Endothelial cell of umbilical vein (primary cell): ENCODE data around the gene PLEKHA7. TPM values are rescaled to one million over a fixed set of nuclear protein-coding genes. Genes with fewer than 3 reads are reported as not detected.

Source experiments
- BruUV-seq: library from RNA; stranded (reverse); fragments of 400-500 nt; replicated peaks from 2 replicates; lab custom pipeline; 2021; lab: Mats Ljungman, UMichigan
- CTCF ChIA-PET: fragments of 300-600, 350-600 bp; sonication (Branson Sonifier 250); formaldehyde crosslinking; loops from one replicate; lab custom pipeline; 2021; ENCODE audit warnings: antibody characterized with exemption, inconsistent platforms; lab: Charles Lee
- POLR2A ChIA-PET: fragments of 300-600, 350-600 bp; sonication (Branson Sonifier 250); formaldehyde crosslinking; loops from one replicate; lab custom pipeline; 2021; ENCODE audit warnings: antibody characterized with exemption, inconsistent platforms; lab: Charles Lee
- DNase-seq: peaks from one replicate; pipeline ENCODE4 v3.0.0-alpha.2; 2011; ENCODE audit warnings: low read depth, low spot score
- FAIRE-seq: peaks from 2 replicates; lab custom pipeline; 2011; peaks lifted over from hg19 to GRCh38; lab: Jason Lieb, UNC
- H2AFZ ChIP-seq: 2 replicates; pipeline ENCODE4 v1.6.0; 2012; ENCODE audit warnings: low read depth, low read length, control low read depth, inconsistent platforms
- H3K27ac ChIP-seq: 2 replicates; pipeline ENCODE4 v1.5.1; 2011; ENCODE audit warnings: low read depth, mild to moderate bottlenecking, control low read depth, low read length, moderate library complexity; ENCODE audit not compliant: insufficient read depth
- H3K27me3 ChIP-seq, 2 experiments: 2 replicates each; pipeline versions ENCODE4 v1.6.0 to v1.6.1; 2011; ENCODE audit warnings: low read length in 2 of 2, mixed read lengths in 1 of 2; ENCODE audit not compliant: control insufficient read depth in 2 of 2, insufficient read depth in 2 of 2
- H3K36me3 ChIP-seq, 2 experiments: 2 replicates in 1 of 2; 3 replicates in 1 of 2; pipeline ENCODE4 v1.5.1; 2011; ENCODE audit warnings: low read length in 2 of 2, mild to moderate bottlenecking in 1 of 2, moderate library complexity in 1 of 2; ENCODE audit not compliant: control insufficient read depth in 2 of 2, insufficient read depth in 2 of 2; ENCODE audit errors: extremely low read depth in 1 of 2
- H3K4me1 ChIP-seq: 3 replicates; pipeline ENCODE4 v1.5.1; 2011; ENCODE audit warnings: mild to moderate bottlenecking, low read length; ENCODE audit not compliant: control insufficient read depth, insufficient read depth; ENCODE audit errors: extremely low read depth
- H3K4me2 ChIP-seq: 2 replicates; pipeline ENCODE4 v1.6.1; 2011; ENCODE audit warnings: low read length, control low read depth, mixed read lengths; ENCODE audit not compliant: insufficient read depth
- H3K4me3 ChIP-seq, 3 experiments: fragments of 200-600 bp in 1 of 3; sonication (generic), shearing (Covaris generic) in 1 of 3; replicated peaks in 1 of 3; 2 replicates each; pipeline ENCODE4 v1.5.1; 2011 to 2016; ENCODE audit warnings: control low read depth in 3 of 3, low read length in 3 of 3, mild to moderate bottlenecking in 2 of 3, inconsistent platforms in 1 of 3, low read depth in 1 of 3, moderate library complexity in 1 of 3; ENCODE audit not compliant: insufficient read depth in 1 of 3
- H3K79me2 ChIP-seq: 2 replicates; pipeline ENCODE4 v1.6.0; 2012; ENCODE audit warnings: low read length, inconsistent platforms; ENCODE audit not compliant: control insufficient read depth, insufficient read depth
- H3K9ac ChIP-seq: replicated peaks from 2 replicates; pipeline ENCODE3; 2011; ENCODE audit warnings: low read length, control low read depth; ENCODE audit not compliant: insufficient read depth; ENCODE audit errors: extremely low read depth
- H3K9me1 ChIP-seq: replicated peaks from 3 replicates; pipeline ENCODE4 v1.6.0; 2011; ENCODE audit warnings: mild to moderate bottlenecking, low read length; ENCODE audit not compliant: control insufficient read depth, insufficient read depth; ENCODE audit errors: extremely low read depth
- H3K9me3 ChIP-seq: replicated peaks from 2 replicates; pipeline ENCODE4 v1.5.1; 2012; ENCODE audit warnings: low read length, inconsistent platforms; ENCODE audit not compliant: control insufficient read depth, insufficient read depth
- H4K20me1 ChIP-seq: replicated peaks from 2 replicates; pipeline ENCODE3; 2011; ENCODE audit warnings: mild to moderate bottlenecking, low read length; ENCODE audit not compliant: control insufficient read depth, insufficient read depth; ENCODE audit errors: extremely low read depth
- EZH2 ChIP-seq: IDR thresholded peaks from 2 replicates; pipeline ENCODE4 v1.6.1; 2012; ENCODE audit warnings: borderline replicate concordance, low read depth, mild to moderate bottlenecking, moderate library complexity, low read length, inconsistent platforms; ENCODE audit not compliant: severe bottlenecking
- FOS ChIP-seq: IDR thresholded peaks from 2 replicates; pipeline ENCODE4 v1.6.1; 2011; ENCODE audit warnings: mild to moderate bottlenecking, low read length, moderate library complexity, borderline replicate concordance; ENCODE audit not compliant: insufficient read depth
- JUN ChIP-seq: IDR thresholded peaks from 2 replicates; pipeline ENCODE4 v1.6.1; 2011; ENCODE audit warnings: borderline replicate concordance, low read depth; ENCODE audit not compliant: insufficient read length, insufficient read depth
- MYC ChIP-seq: IDR thresholded peaks from one replicate; pipeline ENCODE4 v1.6.1; 2011; ENCODE audit warnings: mild to moderate bottlenecking, low read depth, low read length
- POLR2A ChIP-seq: IDR thresholded peaks from 2 replicates; pipeline ENCODE4 v1.6.1; 2012; ENCODE audit warnings: low read depth, mild to moderate bottlenecking, control low read depth, low read length
- dilution Hi-C: fragments of 300-500 bp; cut with MboI; formaldehyde crosslinking; loops from one replicate; pipeline ENCODE4 v1.15.0; 2019; ENCODE audit warnings: low sequenced_read_pairs; ENCODE audit not compliant: extremely low pct_ligation_motif_present
- intact Hi-C: fragments of 100-400 bp; cut with micrococcal nuclease; formaldehyde crosslinking; loops from one replicate; pipeline ENCODE4 v1.10.0; 2022
- polyA plus RNA-seq, 4 experiments: library from polyadenylated mRNA; depleted of rRNA in 3 of 4; stranded (reverse) in 3 of 4; unstranded in 1 of 4; fragments of >200 nt; gene quantifications; 2 replicates each; pipeline versions ENCODE4 v1.2.1 to v1.2.3, GENCODE V29; 2011 to 2012; ENCODE audit warnings: missing spikeins in 1 of 4
- total RNA-seq: library from RNA; stranded (reverse); gene quantifications from 2 replicates; pipeline ENCODE4 v1.2.3, GENCODE V29; 2021
- TF ChIP-seq, protein P1 (sequence below), 2 donors: IDR thresholded peaks; 1 replicate in 1 of 2; 2 replicates in 1 of 2; pipeline ENCODE4 v1.5.1; 2011; ENCODE audit warnings: low read length in 2 of 2, mild to moderate bottlenecking in 2 of 2, moderate library complexity in 2 of 2, control low read depth in 1 of 2, inconsistent platforms in 1 of 2, low read depth in 1 of 2; ENCODE audit not compliant: insufficient read depth in 1 of 2; ENCODE audit errors: extremely low read depth in 1 of 2

Gene PLEKHA7
- total and polyA plus RNA-seq, 2 donors (not counting 3 experiments of a cell fraction or from before 2014, with no cell fraction given): 1.7 to 3.8 TPM

GRCh38 chr11:16975906-16976305 lies 38.3 kb downstream of the PLEKHA7 start:
- Histone ChIP-seq H3K4me1 (no peaks in the 10 kb centered on the region), H3K9me3 (no peaks in the 10 kb centered on the region), H3K27ac (no peak overlapping the region), H3K27me3 (no peaks in the 10 kb centered on the region), H3K36me3 (no peaks in the 10 kb centered on the region), H3K9ac (no peak overlapping the region), H3K4me3 (no peak overlapping the region), H3K4me2 (no peak overlapping the region), H3K79me2 (no peaks in the 10 kb centered on the region), H3K9me1 (no peaks in the 10 kb centered on the region), H4K20me1 (no peaks in the 10 kb centered on the region), H2AFZ (no peak overlapping the region)
- CTCF ChIA-PET: interaction anchor here (1.0 to 1.9 kb wide), 3 partner anchors 39 to 156 kb away, joined by 3 to 4 read pairs (median 3); no protein-coding TSS in a partner anchor
- dilution Hi-C loops: no loop called here
- TF ChIP-seq MYC: no peak
- TF ChIP-seq POLR2A: no peak
- TF ChIP-seq FOS: no peak
- intact Hi-C loops: no loop called here
- DNase-seq: no peak
- POLR2A ChIA-PET: no interaction called here
- FAIRE-seq: no peak
- BruUV-seq: no TSS peak

DNA sequence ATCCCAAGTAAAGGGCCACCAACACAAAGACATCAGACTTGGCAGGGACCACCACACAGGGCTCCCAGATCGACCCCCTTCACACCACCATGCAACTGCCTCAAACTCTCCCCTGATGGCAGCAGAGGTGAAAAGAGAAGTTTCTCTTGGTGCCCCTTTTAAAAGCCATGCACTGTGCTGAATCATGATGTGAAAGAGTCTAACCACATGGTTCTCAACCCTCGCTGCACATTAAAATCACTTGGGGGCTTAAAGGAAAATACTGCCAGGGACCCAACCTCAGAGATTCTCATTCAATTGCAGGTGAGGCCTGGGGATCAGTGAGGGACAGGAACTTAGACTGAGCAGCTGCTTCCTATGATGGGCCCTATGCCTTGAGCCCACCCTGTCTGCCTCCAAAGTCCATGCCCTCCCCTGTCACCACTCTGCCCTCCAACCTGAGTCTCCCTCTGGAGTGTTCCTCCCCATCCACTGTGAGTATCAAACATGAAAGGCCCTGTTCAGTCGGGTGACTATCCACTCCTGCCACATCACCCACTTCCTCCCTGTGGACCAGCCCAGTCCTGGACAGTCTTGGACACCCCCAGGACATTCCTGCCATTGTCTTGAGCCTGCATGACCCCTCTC lies 40.8 kb downstream of the PLEKHA7 start:
- no peak overlapping the region for H2AFZ ChIP-seq
- TF ChIP-seq FOS (no peak), JUN (no peak), EZH2 (no peak)
- TF ChIP-seq, protein P1, sequence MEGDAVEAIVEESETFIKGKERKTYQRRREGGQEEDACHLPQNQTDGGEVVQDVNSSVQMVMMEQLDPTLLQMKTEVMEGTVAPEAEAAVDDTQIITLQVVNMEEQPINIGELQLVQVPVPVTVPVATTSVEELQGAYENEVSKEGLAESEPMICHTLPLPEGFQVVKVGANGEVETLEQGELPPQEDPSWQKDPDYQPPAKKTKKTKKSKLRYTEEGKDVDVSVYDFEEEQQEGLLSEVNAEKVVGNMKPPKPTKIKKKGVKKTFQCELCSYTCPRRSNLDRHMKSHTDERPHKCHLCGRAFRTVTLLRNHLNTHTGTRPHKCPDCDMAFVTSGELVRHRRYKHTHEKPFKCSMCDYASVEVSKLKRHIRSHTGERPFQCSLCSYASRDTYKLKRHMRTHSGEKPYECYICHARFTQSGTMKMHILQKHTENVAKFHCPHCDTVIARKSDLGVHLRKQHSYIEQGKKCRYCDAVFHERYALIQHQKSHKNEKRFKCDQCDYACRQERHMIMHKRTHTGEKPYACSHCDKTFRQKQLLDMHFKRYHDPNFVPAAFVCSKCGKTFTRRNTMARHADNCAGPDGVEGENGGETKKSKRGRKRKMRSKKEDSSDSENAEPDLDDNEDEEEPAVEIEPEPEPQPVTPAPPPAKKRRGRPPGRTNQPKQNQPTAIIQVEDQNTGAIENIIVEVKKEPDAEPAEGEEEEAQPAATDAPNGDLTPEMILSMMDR (IDR thresholded peaks at IDR 0.05; ENCODE audit: extremely low read depth in 1 of 2, insufficient read depth in 1 of 2, low read depth in 1 of 2, low read length in 2 of 2): no peak
- ChIA-PET POLR2A (no interaction called here), CTCF (no interaction called here)
- no peak overlapping the region for H3K4me3 ChIP-seq
- no peak overlapping the region for H3K4me2 ChIP-seq
- no peaks in the 10 kb centered on the region for H3K79me2 ChIP-seq
- H3K9me1 ChIP-seq: no peaks in the 10 kb centered on the region
- no peak for DNase-seq
- intact Hi-C loops (no loop called here), dilution Hi-C loops (no loop called here)
- H3K36me3 ChIP-seq: no peaks in the 10 kb centered on the region
- FAIRE-seq: no peak
- no TSS peak for BruUV-seq
- no peaks in the 10 kb centered on the region for H3K27me3 ChIP-seq
- H3K4me1 ChIP-seq: no peaks in the 10 kb centered on the region
- no peaks in the 10 kb centered on the region for H4K20me1 ChIP-seq
- H3K9ac ChIP-seq: no peak overlapping the region
- no peak overlapping the region for H3K27ac ChIP-seq
- no peaks in the 10 kb centered on the region for H3K9me3 ChIP-seq
